GM23338 (cell line): Measurements from ENCODE around the gene EXOC4. TPM values are rescaled to one million over a fixed set of nuclear protein-coding genes. Genes with fewer than 3 reads are reported as not detected.

Experiments used
- ATAC-seq: fragments of 200-7000 bp; cut with Tn5 transposase; 3 replicates; pipeline ENCODE4 v1.9.1; 2020
- DNase-seq: peaks from one replicate; pipeline ENCODE4 v3.0.0-alpha.2; 2015; ENCODE audit warnings: low spot score
- H2AFZ ChIP-seq: fragments of 200-600 bp; sonication (generic); 2 replicates; pipeline ENCODE4 v1.8.0; 2016; ENCODE audit warnings: antibody characterized with exemption, mild to moderate bottlenecking, moderate library complexity
- H3F3A ChIP-seq: fragments of 200-600 bp; sonication (generic); replicated peaks from 2 replicates; pipeline ENCODE4 v1.8.0; 2017; ENCODE audit warnings: antibody characterized with exemption, mixed run types, low read depth
- H3K27ac ChIP-seq: fragments of 200-600 bp; sonication (generic); 2 replicates; pipeline ENCODE4 v1.6.1; 2016; ENCODE audit warnings: low read depth
- H3K27me3 ChIP-seq: fragments of 200-600 bp; sonication (generic); 2 replicates; pipeline ENCODE4 v1.8.0; 2016; ENCODE audit warnings: mild to moderate bottlenecking, mixed run types, moderate library complexity; ENCODE audit not compliant: insufficient read depth
- H3K36me3 ChIP-seq: fragments of 200-600 bp; sonication (generic); 2 replicates; pipeline ENCODE4 v1.8.0; 2016; ENCODE audit warnings: mild to moderate bottlenecking; ENCODE audit not compliant: insufficient read depth
- H3K4me1 ChIP-seq: fragments of 200-600 bp; sonication (generic); 2 replicates; pipeline ENCODE4 v1.8.0; 2016; ENCODE audit warnings: mild to moderate bottlenecking, moderate library complexity; ENCODE audit not compliant: insufficient read depth
- H3K4me2 ChIP-seq: fragments of 200-600 bp; sonication (generic); 2 replicates; pipeline ENCODE4 v1.7.1; 2017; ENCODE audit warnings: mixed run types
- H3K4me3 ChIP-seq: fragments of 200-600 bp; sonication (generic); 2 replicates; pipeline ENCODE4 v1.6.1; 2016; ENCODE audit warnings: mixed run types
- H3K79me2 ChIP-seq: fragments of 200-600 bp; sonication (generic); replicated peaks from 2 replicates; pipeline ENCODE4 v1.8.0; 2017; ENCODE audit warnings: mild to moderate bottlenecking; ENCODE audit not compliant: insufficient read depth
- H3K9me2 ChIP-seq: fragments of 200-600 bp; sonication (generic); 2 replicates; pipeline ENCODE4 v1.8.0; 2017; ENCODE audit not compliant: insufficient read depth
- H4K20me1 ChIP-seq: fragments of 200-600 bp; sonication (generic); replicated peaks from 2 replicates; pipeline ENCODE4 v1.8.0; 2017; ENCODE audit warnings: mild to moderate bottlenecking; ENCODE audit not compliant: insufficient read depth
- H3K27ac Mint-ChIP-seq: 2 replicates; pipeline ENCODE4 v1.8.0; 2020; ENCODE audit warnings: inconsistent platforms, mild to moderate bottlenecking, moderate library complexity, mixed read lengths
- H3K27me3 Mint-ChIP-seq: 3 replicates; pipeline ENCODE4 v1.8.0; 2022; ENCODE audit warnings: low read depth, mild to moderate bottlenecking, moderate library complexity, mixed read lengths, inconsistent platforms; ENCODE audit not compliant: insufficient read depth, poor library complexity
- H3K36me3 Mint-ChIP-seq: 3 replicates; pipeline ENCODE4 v1.8.0; 2021; ENCODE audit warnings: low read depth, mild to moderate bottlenecking, inconsistent platforms, moderate library complexity, mixed read lengths
- H3K4me1 Mint-ChIP-seq: 3 replicates; pipeline ENCODE4 v1.8.0; 2020; ENCODE audit warnings: mild to moderate bottlenecking, inconsistent platforms, mixed read lengths
- H3K4me3 Mint-ChIP-seq: 3 replicates; pipeline ENCODE4 v1.8.0; 2021; ENCODE audit warnings: moderate library complexity, mild to moderate bottlenecking, inconsistent platforms, mixed read lengths
- H3K9me3 Mint-ChIP-seq: 3 replicates; pipeline ENCODE4 v1.8.0; 2020; ENCODE audit warnings: moderate library complexity, mild to moderate bottlenecking, inconsistent platforms, mixed read lengths
- EZH2 ChIP-seq: fragments of 200-600 bp; sonication (generic); IDR thresholded peaks from one replicate; pipeline ENCODE4 v1.8.0; 2017; ENCODE audit warnings: antibody characterized with exemption, mild to moderate bottlenecking, low read depth; ENCODE audit not compliant: unreplicated experiment
- JUNB ChIP-seq: IDR thresholded peaks from one replicate; pipeline ENCODE4 v1.6.1; 2016; ENCODE audit warnings: antibody characterized with exemption; ENCODE audit not compliant: unreplicated experiment
- ZNF114 ChIP-seq: fragments of 250-450 bp; sonication (Bioruptor Pico); IDR thresholded peaks from 2 replicates; pipeline ENCODE4 v1.5.0; 2020; ENCODE audit warnings: mild to moderate bottlenecking, moderate library complexity
- ZNF331 ChIP-seq: fragments of 250-450 bp; sonication (Bioruptor Pico); IDR thresholded peaks from 2 replicates; pipeline ENCODE4 v1.5.0; 2020; ENCODE audit warnings: low read depth, mild to moderate bottlenecking, moderate library complexity
- polyA plus RNA-seq: library from polyadenylated mRNA; unstranded; fragments of >200 nt; fragmentation: Nextera tagmentation; extraction: Ambion mirVana; gene quantifications from 2 replicates; pipeline ENCODE4 v1.2.1, GENCODE V29; 2016
- total RNA-seq: library from RNA; depleted of rRNA; stranded (reverse); fragments of >200 nt; shearing (Covaris generic); gene quantifications from 2 replicates; pipeline ENCODE4 v1.2.3, GENCODE V29; 2014
- TF ChIP-seq, protein P1 (sequence below): fragments of 250-450 bp; sonication (Bioruptor Pico); IDR thresholded peaks from 2 replicates; pipeline ENCODE4 v1.5.0; 2020; ENCODE audit warnings: mild to moderate bottlenecking, moderate library complexity
- TF ChIP-seq, protein P2 (sequence below): IDR thresholded peaks from 2 replicates; pipeline ENCODE4 v1.6.1; 2016; ENCODE audit warnings: antibody characterized with exemption

Gene EXOC4
- total and polyA plus RNA-seq, 2 experiments from 2014 or later, result 37.5 to 52.7 TPM

DNA sequence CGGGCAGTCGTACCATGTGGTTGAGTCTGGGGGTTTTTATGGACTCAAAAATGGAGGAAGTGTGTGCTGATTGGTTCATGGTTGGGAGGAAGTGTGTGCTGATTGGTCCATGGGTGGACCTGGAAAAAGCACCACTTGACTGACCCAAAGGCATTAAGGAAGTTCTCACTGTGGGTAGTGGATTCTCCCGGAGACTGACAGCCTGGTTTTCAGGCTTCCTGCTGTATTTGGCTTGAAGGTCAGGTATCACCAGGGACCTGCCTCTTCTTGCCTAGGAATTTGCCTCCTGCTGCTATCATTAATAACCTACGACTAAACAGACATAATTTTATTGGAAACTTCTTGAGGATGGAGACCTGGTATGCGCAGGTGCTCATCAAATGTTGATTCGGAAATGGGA, 605.4 kb downstream of the EXOC4 start (continued):
- TF ChIP-seq, protein P1, sequence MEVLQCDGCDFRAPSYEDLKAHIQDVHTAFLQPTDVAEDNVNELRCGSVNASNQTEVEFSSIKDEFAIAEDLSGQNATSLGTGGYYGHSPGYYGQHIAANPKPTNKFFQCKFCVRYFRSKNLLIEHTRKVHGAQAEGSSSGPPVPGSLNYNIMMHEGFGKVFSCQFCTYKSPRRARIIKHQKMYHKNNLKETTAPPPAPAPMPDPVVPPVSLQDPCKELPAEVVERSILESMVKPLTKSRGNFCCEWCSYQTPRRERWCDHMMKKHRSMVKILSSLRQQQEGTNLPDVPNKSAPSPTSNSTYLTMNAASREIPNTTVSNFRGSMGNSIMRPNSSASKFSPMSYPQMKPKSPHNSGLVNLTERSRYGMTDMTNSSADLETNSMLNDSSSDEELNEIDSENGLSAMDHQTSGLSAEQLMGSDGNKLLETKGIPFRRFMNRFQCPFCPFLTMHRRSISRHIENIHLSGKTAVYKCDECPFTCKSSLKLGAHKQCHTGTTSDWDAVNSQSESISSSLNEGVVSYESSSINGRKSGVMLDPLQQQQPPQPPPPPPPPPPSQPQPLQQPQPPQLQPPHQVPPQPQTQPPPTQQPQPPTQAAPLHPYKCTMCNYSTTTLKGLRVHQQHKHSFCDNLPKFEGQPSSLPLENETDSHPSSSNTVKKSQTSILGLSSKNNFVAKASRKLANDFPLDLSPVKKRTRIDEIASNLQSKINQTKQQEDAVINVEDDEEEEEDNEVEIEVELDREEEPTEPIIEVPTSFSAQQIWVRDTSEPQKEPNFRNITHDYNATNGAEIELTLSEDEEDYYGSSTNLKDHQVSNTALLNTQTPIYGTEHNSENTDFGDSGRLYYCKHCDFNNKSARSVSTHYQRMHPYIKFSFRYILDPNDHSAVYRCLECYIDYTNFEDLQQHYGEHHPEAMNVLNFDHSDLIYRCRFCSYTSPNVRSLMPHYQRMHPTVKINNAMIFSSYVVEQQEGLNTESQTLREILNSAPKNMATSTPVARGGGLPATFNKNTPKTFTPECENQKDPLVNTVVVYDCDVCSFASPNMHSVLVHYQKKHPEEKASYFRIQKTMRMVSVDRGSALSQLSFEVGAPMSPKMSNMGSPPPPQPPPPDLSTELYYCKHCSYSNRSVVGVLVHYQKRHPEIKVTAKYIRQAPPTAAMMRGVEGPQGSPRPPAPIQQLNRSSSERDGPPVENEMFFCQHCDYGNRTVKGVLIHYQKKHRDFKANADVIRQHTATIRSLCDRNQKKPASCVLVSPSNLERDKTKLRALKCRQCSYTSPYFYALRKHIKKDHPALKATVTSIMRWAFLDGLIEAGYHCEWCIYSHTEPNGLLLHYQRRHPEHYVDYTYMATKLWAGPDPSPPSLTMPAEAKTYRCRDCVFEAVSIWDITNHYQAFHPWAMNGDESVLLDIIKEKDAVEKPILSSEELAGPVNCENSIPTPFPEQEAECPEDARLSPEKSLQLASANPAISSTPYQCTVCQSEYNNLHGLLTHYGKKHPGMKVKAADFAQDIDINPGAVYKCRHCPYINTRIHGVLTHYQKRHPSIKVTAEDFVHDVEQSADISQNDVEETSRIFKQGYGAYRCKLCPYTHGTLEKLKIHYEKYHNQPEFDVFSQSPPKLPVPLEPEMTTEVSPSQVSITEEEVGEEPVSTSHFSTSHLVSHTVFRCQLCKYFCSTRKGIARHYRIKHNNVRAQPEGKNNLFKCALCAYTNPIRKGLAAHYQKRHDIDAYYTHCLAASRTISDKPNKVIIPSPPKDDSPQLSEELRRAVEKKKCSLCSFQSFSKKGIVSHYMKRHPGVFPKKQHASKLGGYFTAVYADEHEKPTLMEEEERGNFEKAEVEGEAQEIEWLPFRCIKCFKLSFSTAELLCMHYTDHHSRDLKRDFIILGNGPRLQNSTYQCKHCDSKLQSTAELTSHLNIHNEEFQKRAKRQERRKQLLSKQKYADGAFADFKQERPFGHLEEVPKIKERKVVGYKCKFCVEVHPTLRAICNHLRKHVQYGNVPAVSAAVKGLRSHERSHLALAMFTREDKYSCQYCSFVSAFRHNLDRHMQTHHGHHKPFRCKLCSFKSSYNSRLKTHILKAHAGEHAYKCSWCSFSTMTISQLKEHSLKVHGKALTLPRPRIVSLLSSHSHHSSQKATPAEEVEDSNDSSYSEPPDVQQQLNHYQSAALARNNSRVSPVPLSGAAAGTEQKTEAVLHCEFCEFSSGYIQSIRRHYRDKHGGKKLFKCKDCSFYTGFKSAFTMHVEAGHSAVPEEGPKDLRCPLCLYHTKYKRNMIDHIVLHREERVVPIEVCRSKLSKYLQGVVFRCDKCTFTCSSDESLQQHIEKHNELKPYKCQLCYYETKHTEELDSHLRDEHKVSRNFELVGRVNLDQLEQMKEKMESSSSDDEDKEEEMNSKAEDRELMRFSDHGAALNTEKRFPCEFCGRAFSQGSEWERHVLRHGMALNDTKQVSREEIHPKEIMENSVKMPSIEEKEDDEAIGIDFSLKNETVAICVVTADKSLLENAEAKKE (CRISPR knock-in tag), result no peak

DNA sequence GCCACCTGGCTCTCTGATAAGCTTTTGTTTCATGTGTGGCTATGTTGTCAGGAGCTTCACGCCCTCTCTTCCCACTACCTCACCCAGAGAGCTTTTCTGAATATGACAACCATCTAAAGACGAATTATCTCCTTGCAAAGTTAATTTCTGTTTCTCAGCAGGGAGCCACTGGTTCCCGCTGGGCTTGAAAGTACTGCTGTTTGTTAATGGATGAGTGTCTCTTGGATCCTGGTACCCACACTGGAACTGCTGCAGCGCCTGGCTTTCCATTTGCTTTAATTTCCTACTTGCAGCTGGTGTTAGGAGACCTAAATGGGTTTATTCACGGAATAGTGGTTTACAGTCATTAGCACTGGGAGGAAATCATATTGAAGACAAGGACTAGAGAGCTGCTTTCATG, 606.4 kb downstream of the EXOC4 start:
- Histone ChIP-seq H4K20me1 (no peaks in the 10 kb centered on the region; the same call in 1 of the 2 replicates), H3K4me2 (no peak overlapping the region), H3F3A (no peaks in the 10 kb centered on the region), H3K27me3 (no peaks in the 10 kb centered on the region), H3K9me2 (no peaks in the 10 kb centered on the region), H3K4me3 (no peak overlapping the region), H3K27ac (no peak overlapping the region), H2AFZ (no peak overlapping the region), H3K4me1 (peaks cover 12% of the 10 kb centered on the region), H3K79me2 (no peaks in the 10 kb centered on the region), H3K36me3 (no peaks in the 10 kb centered on the region)
- Mint-ChIP-seq H3K4me1 (peaks cover 26% of the 10 kb centered on the region), H3K36me3 (peaks cover 5% of the 10 kb centered on the region; the same call in 2 of the 3 replicates), H3K27ac (no peak overlapping the region), H3K4me3 (no peak overlapping the region), H3K9me3 (peaks cover 6% of the 10 kb centered on the region; the same call in 2 of the 3 replicates), H3K27me3 (no peaks in the 10 kb centered on the region)
- DNase-seq, result peak; percentile 23
- TF ChIP-seq, protein P2, sequence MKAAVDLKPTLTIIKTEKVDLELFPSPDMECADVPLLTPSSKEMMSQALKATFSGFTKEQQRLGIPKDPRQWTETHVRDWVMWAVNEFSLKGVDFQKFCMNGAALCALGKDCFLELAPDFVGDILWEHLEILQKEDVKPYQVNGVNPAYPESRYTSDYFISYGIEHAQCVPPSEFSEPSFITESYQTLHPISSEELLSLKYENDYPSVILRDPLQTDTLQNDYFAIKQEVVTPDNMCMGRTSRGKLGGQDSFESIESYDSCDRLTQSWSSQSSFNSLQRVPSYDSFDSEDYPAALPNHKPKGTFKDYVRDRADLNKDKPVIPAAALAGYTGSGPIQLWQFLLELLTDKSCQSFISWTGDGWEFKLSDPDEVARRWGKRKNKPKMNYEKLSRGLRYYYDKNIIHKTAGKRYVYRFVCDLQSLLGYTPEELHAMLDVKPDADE, result no peak
- TF ChIP-seq ZNF114 (CRISPR knock-in tag) (no peak), EZH2 (no peak), ZNF331 (no peak), JUNB (no peak)
- TF ChIP-seq, protein P1 (CRISPR knock-in tag), result no peak
- ATAC-seq, result peak; percentile 45; the same call in 1 of the 3 replicates
